ENCODE measurements around the gene SYT14. TPM values are rescaled to one million over a fixed set of nuclear protein-coding genes. Genes with fewer than 3 reads are reported as not detected.
"Not testable (repeated sequence)": the region's sequence is repeated elsewhere in the genome, so short reads cannot be mapped to it uniquely, and the experiment has no call there.

Gene SYT14
- polyA plus RNA-seq, 1 donor from 2014 or later, result 21.9 TPM

DNA sequence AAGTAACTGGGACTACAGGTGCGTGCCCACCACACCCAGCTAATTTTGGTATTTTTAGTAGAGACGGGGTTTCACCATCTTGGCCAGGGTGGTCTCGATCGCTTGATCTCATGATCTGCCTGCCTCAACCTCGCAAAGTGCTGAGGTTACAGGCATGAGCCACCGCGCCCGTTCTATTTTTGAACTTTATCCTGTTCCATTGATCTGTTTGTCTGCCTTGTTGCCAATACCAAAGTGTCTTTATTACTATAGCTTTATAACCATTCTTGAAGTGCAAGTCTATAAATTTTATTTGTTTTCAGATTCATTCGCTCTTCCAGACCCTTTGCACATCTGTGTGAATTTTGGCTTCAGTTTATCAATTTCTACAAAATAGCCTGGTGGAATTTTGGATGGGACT is 28.0 kb downstream of the SYT14 start:
- no peak for TF ChIP-seq EP300 (conservative IDR thresholded peaks at IDR 0.05; ENCODE audit: poor library complexity, severe bottlenecking)
- TF ChIP-seq TAF1 (IDR thresholded peaks at IDR 0.05; ENCODE audit: low read depth), result no peak
- no peak for TF ChIP-seq SMC3 (conservative IDR thresholded peaks at IDR 0.05; ENCODE audit: poor library complexity)
- TF ChIP-seq, protein P1, sequence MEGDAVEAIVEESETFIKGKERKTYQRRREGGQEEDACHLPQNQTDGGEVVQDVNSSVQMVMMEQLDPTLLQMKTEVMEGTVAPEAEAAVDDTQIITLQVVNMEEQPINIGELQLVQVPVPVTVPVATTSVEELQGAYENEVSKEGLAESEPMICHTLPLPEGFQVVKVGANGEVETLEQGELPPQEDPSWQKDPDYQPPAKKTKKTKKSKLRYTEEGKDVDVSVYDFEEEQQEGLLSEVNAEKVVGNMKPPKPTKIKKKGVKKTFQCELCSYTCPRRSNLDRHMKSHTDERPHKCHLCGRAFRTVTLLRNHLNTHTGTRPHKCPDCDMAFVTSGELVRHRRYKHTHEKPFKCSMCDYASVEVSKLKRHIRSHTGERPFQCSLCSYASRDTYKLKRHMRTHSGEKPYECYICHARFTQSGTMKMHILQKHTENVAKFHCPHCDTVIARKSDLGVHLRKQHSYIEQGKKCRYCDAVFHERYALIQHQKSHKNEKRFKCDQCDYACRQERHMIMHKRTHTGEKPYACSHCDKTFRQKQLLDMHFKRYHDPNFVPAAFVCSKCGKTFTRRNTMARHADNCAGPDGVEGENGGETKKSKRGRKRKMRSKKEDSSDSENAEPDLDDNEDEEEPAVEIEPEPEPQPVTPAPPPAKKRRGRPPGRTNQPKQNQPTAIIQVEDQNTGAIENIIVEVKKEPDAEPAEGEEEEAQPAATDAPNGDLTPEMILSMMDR (IDR thresholded peaks at IDR 0.05; ENCODE audit: poor library complexity, severe bottlenecking), result no peak
- no peak for TF ChIP-seq EZH2 (IDR thresholded peaks at IDR 0.05; ENCODE audit: borderline replicate concordance, insufficient read depth, low read length, poor library complexity, severe bottlenecking)
- no peak for TF ChIP-seq RAD21 (conservative IDR thresholded peaks at IDR 0.05)
- TF ChIP-seq POLR2AphosphoS5 (IDR thresholded peaks at IDR 0.05), result no peak
- no peaks in the 10 kb centered on the region for H3K36me3 ChIP-seq (ENCODE audit: insufficient read depth, low read length)

DNA sequence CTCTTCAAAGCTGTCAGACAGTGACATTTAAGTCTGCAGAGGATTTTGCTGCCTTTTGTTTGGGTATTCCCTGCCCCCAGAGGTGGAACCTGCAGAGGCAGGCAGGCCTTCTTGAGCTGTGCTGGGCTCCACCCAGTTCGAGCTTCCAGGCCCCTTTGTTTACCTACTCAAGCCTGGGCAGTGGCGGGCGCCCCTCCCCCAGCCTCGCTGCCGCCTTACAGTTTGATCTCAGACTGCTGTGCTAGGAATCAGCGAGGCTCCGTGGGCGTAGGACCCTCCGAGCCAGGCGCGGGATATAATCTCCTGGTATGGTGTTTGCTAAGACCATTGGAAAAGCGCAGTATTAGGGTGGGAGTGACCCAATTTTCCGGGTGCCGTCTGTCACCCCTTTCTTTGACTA is 40.7 kb downstream of the SYT14 start:
- not testable (repeated sequence) for H3K79me2 ChIP-seq (replicated peaks; ENCODE audit: insufficient read depth, low read length); H3K9me2 ChIP-seq (ENCODE audit: insufficient read depth, low read length); H3F3A ChIP-seq (ENCODE audit: insufficient read depth, low read length, poor library complexity, severe bottlenecking); H3K4me3 ChIP-seq (ENCODE audit: low read length); H3K9me3 ChIP-seq (ENCODE audit: low read length); H4K20me1 ChIP-seq (ENCODE audit: insufficient read depth); H3K36me3 ChIP-seq (ENCODE audit: insufficient read depth, low read length); H3K27me3 ChIP-seq (ENCODE audit: insufficient read depth, low read depth, low read length); H2AFZ ChIP-seq (ENCODE audit: low read depth, low read length); H3K9ac ChIP-seq (ENCODE audit: low read length); H3K4me2 ChIP-seq (ENCODE audit: low read length); H3K27ac ChIP-seq (ENCODE audit: low read length)

More for the DNA sequence above, 28.0 kb downstream of the SYT14 start:
- Histone ChIP-seq H3K9me2 (ENCODE audit: insufficient read depth, low read length) (no peaks in the 10 kb centered on the region), H3K79me2 (replicated peaks; ENCODE audit: insufficient read depth, low read length) (no peaks in the 10 kb centered on the region), H3K27ac (ENCODE audit: low read length) (no peak overlapping the region), H3K9ac (ENCODE audit: low read length) (no peak overlapping the region), H3K9me3 (ENCODE audit: low read length) (no peaks in the 10 kb centered on the region), H2AFZ (ENCODE audit: low read depth, low read length) (no peak overlapping the region), H3F3A (ENCODE audit: insufficient read depth, low read length, poor library complexity, severe bottlenecking) (no peaks in the 10 kb centered on the region), H3K4me2 (ENCODE audit: low read length) (no peak overlapping the region), H3K27me3 (ENCODE audit: insufficient read depth, low read depth, low read length) (no peaks in the 10 kb centered on the region), H4K20me1 (ENCODE audit: insufficient read depth) (no peaks in the 10 kb centered on the region), H3K4me3 (ENCODE audit: low read length) (no peak overlapping the region)

DNA sequence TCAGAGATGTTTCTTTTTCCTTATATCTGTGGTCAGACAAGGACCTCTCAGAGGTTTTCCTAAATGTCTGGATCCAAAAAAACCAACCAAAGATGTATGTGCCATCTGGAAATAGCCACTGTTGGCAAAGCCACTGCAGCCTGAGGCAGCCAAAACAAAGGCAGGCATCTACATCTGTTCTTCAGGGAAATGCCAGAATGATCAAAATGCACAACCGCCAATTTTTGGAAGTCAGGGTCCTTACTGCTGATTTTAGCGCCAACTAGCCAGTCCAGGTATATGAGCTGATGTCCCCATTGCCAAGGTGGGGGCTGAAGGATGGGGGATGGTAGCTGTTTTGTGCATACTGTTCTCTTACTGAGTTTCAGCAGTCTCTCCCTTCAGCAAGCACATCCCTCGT is 45.9 kb downstream of the SYT14 start:
- Histone ChIP-seq H3K36me3 (ENCODE audit: insufficient read depth, low read length) (no peaks in the 10 kb centered on the region), H3K9me2 (ENCODE audit: insufficient read depth, low read length) (no peaks in the 10 kb centered on the region), H3K9ac (ENCODE audit: low read length) (no peak overlapping the region), H2AFZ (ENCODE audit: low read depth, low read length) (no peak overlapping the region), H3K27me3 (ENCODE audit: insufficient read depth, low read depth, low read length) (no peaks in the 10 kb centered on the region), H3K4me3 (ENCODE audit: low read length) (no peak overlapping the region), H4K20me1 (ENCODE audit: insufficient read depth) (no peaks in the 10 kb centered on the region), H3K79me2 (replicated peaks; ENCODE audit: insufficient read depth, low read length) (peaks cover 10% of the 10 kb centered on the region), H3F3A (ENCODE audit: insufficient read depth, low read length, poor library complexity, severe bottlenecking) (no peaks in the 10 kb centered on the region), H3K27ac (ENCODE audit: low read length) (no peak overlapping the region), H3K9me3 (ENCODE audit: low read length) (no peaks in the 10 kb centered on the region), H3K4me2 (ENCODE audit: low read length) (no peak overlapping the region)
- TF ChIP-seq, protein P2, sequence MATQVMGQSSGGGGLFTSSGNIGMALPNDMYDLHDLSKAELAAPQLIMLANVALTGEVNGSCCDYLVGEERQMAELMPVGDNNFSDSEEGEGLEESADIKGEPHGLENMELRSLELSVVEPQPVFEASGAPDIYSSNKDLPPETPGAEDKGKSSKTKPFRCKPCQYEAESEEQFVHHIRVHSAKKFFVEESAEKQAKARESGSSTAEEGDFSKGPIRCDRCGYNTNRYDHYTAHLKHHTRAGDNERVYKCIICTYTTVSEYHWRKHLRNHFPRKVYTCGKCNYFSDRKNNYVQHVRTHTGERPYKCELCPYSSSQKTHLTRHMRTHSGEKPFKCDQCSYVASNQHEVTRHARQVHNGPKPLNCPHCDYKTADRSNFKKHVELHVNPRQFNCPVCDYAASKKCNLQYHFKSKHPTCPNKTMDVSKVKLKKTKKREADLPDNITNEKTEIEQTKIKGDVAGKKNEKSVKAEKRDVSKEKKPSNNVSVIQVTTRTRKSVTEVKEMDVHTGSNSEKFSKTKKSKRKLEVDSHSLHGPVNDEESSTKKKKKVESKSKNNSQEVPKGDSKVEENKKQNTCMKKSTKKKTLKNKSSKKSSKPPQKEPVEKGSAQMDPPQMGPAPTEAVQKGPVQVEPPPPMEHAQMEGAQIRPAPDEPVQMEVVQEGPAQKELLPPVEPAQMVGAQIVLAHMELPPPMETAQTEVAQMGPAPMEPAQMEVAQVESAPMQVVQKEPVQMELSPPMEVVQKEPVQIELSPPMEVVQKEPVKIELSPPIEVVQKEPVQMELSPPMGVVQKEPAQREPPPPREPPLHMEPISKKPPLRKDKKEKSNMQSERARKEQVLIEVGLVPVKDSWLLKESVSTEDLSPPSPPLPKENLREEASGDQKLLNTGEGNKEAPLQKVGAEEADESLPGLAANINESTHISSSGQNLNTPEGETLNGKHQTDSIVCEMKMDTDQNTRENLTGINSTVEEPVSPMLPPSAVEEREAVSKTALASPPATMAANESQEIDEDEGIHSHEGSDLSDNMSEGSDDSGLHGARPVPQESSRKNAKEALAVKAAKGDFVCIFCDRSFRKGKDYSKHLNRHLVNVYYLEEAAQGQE (IDR thresholded peaks at IDR 0.05; ENCODE audit: borderline replicate concordance), result no peak
- TF ChIP-seq TAF1 (IDR thresholded peaks at IDR 0.05; ENCODE audit: low read depth) (no peak), RAD21 (conservative IDR thresholded peaks at IDR 0.05) (no peak), EZH2 (IDR thresholded peaks at IDR 0.05; ENCODE audit: borderline replicate concordance, insufficient read depth, low read length, poor library complexity, severe bottlenecking) (no peak), EP300 (conservative IDR thresholded peaks at IDR 0.05; ENCODE audit: poor library complexity, severe bottlenecking) (no peak), MXI1 (conservative IDR thresholded peaks at IDR 0.05; ENCODE audit: poor library complexity, severe bottlenecking) (no peak), POLR2AphosphoS5 (IDR thresholded peaks at IDR 0.05) (no peak), SMC3 (conservative IDR thresholded peaks at IDR 0.05; ENCODE audit: poor library complexity) (no peak)
- TF ChIP-seq, protein P1 (IDR thresholded peaks at IDR 0.05; ENCODE audit: poor library complexity, severe bottlenecking), result no peak

Measured in neural cell (in vitro differentiated cells).